A549 (cell line): Measurements from ENCODE around the gene SND1. TPM values are rescaled to one million over a fixed set of nuclear protein-coding genes. Genes with fewer than 3 reads are reported as not detected.
A peak's percentile ranks its signal among the peaks of the same experiment; 100 is the strongest.

ENCODE experiments used
- ATAC-seq, 2 experiments: fragments of 200-7000 bp in 1 of 2; fragments of >200 bp in 1 of 2; cut with Nextera tagmentation in 1 of 2; cut with Tn5 transposase in 1 of 2; 3 replicates each; pipeline versions ENCODE4 v1.8.0 to v1.9.1; 2018 to 2020; ENCODE audit warnings: mild to moderate bottlenecking in 1 of 2, moderate library complexity in 1 of 2
- CTCF ChIA-PET: fragments of 300-600 bp; sonication (Branson Sonifier 250); formaldehyde crosslinking; extraction: SDS; loops from one replicate; lab custom pipeline; 2021; ENCODE audit warnings: antibody characterized with exemption, inconsistent platforms; lab: Yijun Ruan, JAX
- POLR2A ChIA-PET: fragments of 350-600 bp; formaldehyde crosslinking; extraction: SDS; loops from one replicate; lab custom pipeline; 2021; ENCODE audit warnings: antibody characterized with exemption, inconsistent platforms; lab: Yijun Ruan, JAX
- DNase-seq, 2 experiments: peaks; one replicate each; pipeline versions ENCODE4 v3.0.0 to v3.0.0-alpha.2; 2011 to 2016; ENCODE audit warnings: low read depth in 1 of 2, low spot score in 1 of 2
- FAIRE-seq: peaks from 2 replicates; lab custom pipeline; 2011; peaks lifted over from hg19 to GRCh38; lab: Jason Lieb, UNC
- H3K27ac ChIP-seq, 2 experiments: fragments of >200 bp; sonication (Bioruptor Twin); formaldehyde crosslinking; 3 replicates each; pipeline ENCODE4 v1.5.1; 2016 to 2017
- H3K4me1 ChIP-seq: fragments of >200 bp; sonication (Bioruptor Twin); formaldehyde crosslinking; 3 replicates; pipeline ENCODE4 v1.6.1; 2016
- H3K4me2 ChIP-seq: fragments of >200 bp; sonication (Bioruptor Twin); formaldehyde crosslinking; 3 replicates; pipeline ENCODE4 v1.6.1; 2016
- H3K4me3 ChIP-seq: fragments of >200 bp; sonication (Bioruptor Twin); formaldehyde crosslinking; 3 replicates; pipeline ENCODE4 v1.5.1; 2016
- H3K9me3 ChIP-seq: fragments of >200 bp; sonication (Bioruptor Twin); formaldehyde crosslinking; 3 replicates; pipeline ENCODE4 v1.6.1; 2016
- ATOH8 ChIP-seq: fragments of 250-450 bp; sonication (Bioruptor Pico); IDR thresholded peaks from 2 replicates; pipeline ENCODE4 v1.5.0; 2020; ENCODE audit warnings: low read depth, mild to moderate bottlenecking, moderate library complexity
- BCL3 ChIP-seq: fragments of >200 bp; sonication (Bioruptor Twin); formaldehyde crosslinking; IDR thresholded peaks from 3 replicates; pipeline ENCODE4 v1.6.1; 2016
- BHLHE40 ChIP-seq: IDR thresholded peaks from 2 replicates; pipeline ENCODE4 v1.6.1; 2012; ENCODE audit warnings: low read depth, low read length, inconsistent platforms
- CHD4 ChIP-seq: fragments of 200-600 bp; sonication (generic); IDR thresholded peaks from 2 replicates; pipeline ENCODE4 v1.6.1; 2016; ENCODE audit warnings: antibody characterized with exemption, mild to moderate bottlenecking, borderline replicate concordance
- EHF ChIP-seq: fragments of 250-450 bp; sonication (Bioruptor Pico); IDR thresholded peaks from 2 replicates; pipeline ENCODE4 v1.5.0; 2020; ENCODE audit warnings: mild to moderate bottlenecking
- FOSL2 ChIP-seq, 2 experiments: fragments of 450-650 bp in 1 of 2; fragments of >200 bp in 1 of 2; sonication (Bioruptor Twin) in 1 of 2; formaldehyde crosslinking; IDR thresholded peaks; 2 replicates each; pipeline versions ENCODE4 v1.5.0 to v1.6.1; 2016 to 2020; ENCODE audit warnings: mild to moderate bottlenecking in 1 of 2, moderate library complexity in 1 of 2
- MAFK ChIP-seq: fragments of 450-650 bp; IDR thresholded peaks from 2 replicates; pipeline ENCODE4 v1.6.1; 2014; ENCODE audit not compliant: partially characterized antibody
- MAX ChIP-seq: IDR thresholded peaks from 2 replicates; pipeline ENCODE4 v1.6.1; 2012
- MAZ ChIP-seq: fragments of 150-350 bp; IDR thresholded peaks from 2 replicates; pipeline ENCODE4 v1.6.1; 2014; ENCODE audit warnings: antibody characterized with exemption, low read depth, low read length, borderline replicate concordance
- MYC ChIP-seq: IDR thresholded peaks from 2 replicates; pipeline ENCODE4 v1.6.1; 2012; ENCODE audit warnings: mild to moderate bottlenecking, inconsistent platforms, low read length, improper control_type of control experiment, borderline replicate concordance
- NFE2L2 ChIP-seq: fragments of 150-350 bp; conservative IDR thresholded peaks from 2 replicates; pipeline ENCODE4 v1.6.1; 2014; ENCODE audit warnings: low read length
- PHF8 ChIP-seq: fragments of 200-600 bp; sonication (generic); IDR thresholded peaks from 2 replicates; pipeline ENCODE4 v1.6.1; 2016; ENCODE audit warnings: low read depth, mild to moderate bottlenecking, antibody characterized with exemption, moderate library complexity, borderline replicate concordance
- POLR2AphosphoS2 ChIP-seq: conservative IDR thresholded peaks from 2 replicates; pipeline ENCODE4 v1.6.1; 2012; ENCODE audit warnings: low read length, improper control_type of control experiment, inconsistent platforms
- RARB ChIP-seq: fragments of 250-450 bp; sonication (Bioruptor Pico); IDR thresholded peaks from 2 replicates; pipeline ENCODE4 v1.8.0; 2021; ENCODE audit warnings: mild to moderate bottlenecking, moderate library complexity
- RCOR1 ChIP-seq: fragments of 150-350 bp; IDR thresholded peaks from 2 replicates; pipeline ENCODE4 v1.6.1; 2014; ENCODE audit warnings: antibody characterized with exemption, low read length, low read depth
- REST ChIP-seq: fragments of 200-600 bp; sonication (generic); IDR thresholded peaks from 2 replicates; pipeline ENCODE4 v1.6.1; 2016; ENCODE audit warnings: antibody characterized with exemption, mild to moderate bottlenecking, moderate library complexity
- RFX5 ChIP-seq: fragments of 450-650 bp; IDR thresholded peaks from 2 replicates; pipeline ENCODE4 v1.7.1; 2014; ENCODE audit warnings: antibody characterized with exemption, mild to moderate bottlenecking, moderate library complexity
- RNF2 ChIP-seq: fragments of 200-600 bp; sonication (generic); IDR thresholded peaks from 2 replicates; pipeline ENCODE4 v1.6.1; 2016; ENCODE audit warnings: low read depth, mild to moderate bottlenecking, antibody characterized with exemption, moderate library complexity, borderline replicate concordance
- SMC3 ChIP-seq: fragments of >200 bp; sonication (Bioruptor Twin); formaldehyde crosslinking; IDR thresholded peaks from 3 replicates; pipeline ENCODE4 v1.6.1; 2018; ENCODE audit warnings: inconsistent platforms
- TFCP2L1 ChIP-seq: fragments of 250-450 bp; sonication (Bioruptor Pico); IDR thresholded peaks from 2 replicates; pipeline ENCODE4 v1.5.0; 2021; ENCODE audit warnings: mild to moderate bottlenecking
- ZFP36 ChIP-seq: fragments of 450-650 bp; IDR thresholded peaks from 2 replicates; pipeline ENCODE4 v1.6.1; 2014; ENCODE audit warnings: borderline replicate concordance; ENCODE audit not compliant: partially characterized antibody
- ZNF302 ChIP-seq: fragments of 250-450 bp; sonication (Bioruptor Pico); IDR thresholded peaks from 2 replicates; pipeline ENCODE4 v1.9.0; 2021; ENCODE audit warnings: inconsistent platforms, mild to moderate bottlenecking, moderate library complexity
- WGBS: methylation state at CpG from one replicate; pipeline ENCODE4 v1.1.6; 2017; ENCODE audit errors: missing lambda C conversion rate; 5-methylcytosine and 5-hydroxymethylcytosine counted together
- polyA plus RNA-seq, 4 experiments: library from polyadenylated mRNA; depleted of rRNA in 3 of 4; stranded (reverse); fragments of >200 nt; fragmentation: RNase III in 1 of 4; extraction: RNeasy Plus Mini Kit Qiagen cat#74134 plus additional on column Dnase treatment in 1 of 4; gene quantifications; 2 replicates in 3 of 4; 3 replicates in 1 of 4; pipeline ENCODE4 v1.2.3, GENCODE V29; 2011 to 2017

The SND1 gene
- polyA plus RNA-seq, 2 of the 4 experiments (the other 2 are of a cell fraction), result 102 to 138 TPM

GRCh38 chr7:127817466-127817865 lies 165.5 kb downstream of the SND1 start:
- H3K4me3 ChIP-seq, result no peak overlapping the region
- ATAC-seq, result no peak
- no peak overlapping the region for H3K27ac ChIP-seq
- no peak for FAIRE-seq
- WGBS, result over 99% methylated on average over 3 of the region's 3 CpGs
- peaks cover 19% of the 10 kb centered on the region for H3K4me1 ChIP-seq
- no peak for TF ChIP-seq MAX
- no peak for TF ChIP-seq BCL3
- TF ChIP-seq CHD4, result no peak
- no peak for TF ChIP-seq NFE2L2
- no peak for TF ChIP-seq PHF8
- no peak for TF ChIP-seq MYC
- TF ChIP-seq TFCP2L1, result no peak
- TF ChIP-seq RCOR1, result no peak
- TF ChIP-seq ZFP36, result no peak
- no peak for TF ChIP-seq MAFK
- no peak for TF ChIP-seq RFX5
- no peak overlapping the region for H3K4me2 ChIP-seq
- no peaks in the 10 kb centered on the region for H3K9me3 ChIP-seq
- no peak for DNase-seq
- ChIA-PET POLR2A (no interaction called here), CTCF (no interaction called here)

GRCh38 chr7:127818306-127818705 lies 166.3 kb downstream of the SND1 start:
- TF ChIP-seq RARB (CRISPR knock-in tag) (no peak), ZFP36 (no peak), SMC3 (no peak), BHLHE40 (no peak), FOSL2 (IDR thresholded peaks at IDR 0.05) (no peak), FOSL2 (CRISPR knock-in tag; IDR thresholded peaks at IDR 0.05) (no peak)
- CTCF ChIA-PET, result no interaction called here
- DNase-seq (no peak), FAIRE-seq (no peak), ATAC-seq (no peak)
- Histone ChIP-seq H3K27ac (no peak overlapping the region), H3K4me2 (no peak overlapping the region), H3K4me1 (peaks cover 19% of the 10 kb centered on the region), H3K4me3 (no peak overlapping the region), H3K9me3 (no peaks in the 10 kb centered on the region)
- 90% methylated on average over 2 of the region's 2 CpGs for WGBS
- POLR2A ChIA-PET, result no interaction called here

GRCh38 chr7:127819975-127820731 lies 168.2 kb downstream of the SND1 start:
- 61% methylated on average over 4 of the region's 4 CpGs for WGBS
- no peak for FAIRE-seq
- ChIA-PET POLR2A (no interaction called here), CTCF (no interaction called here)
- Histone ChIP-seq H3K9me3 (no peaks in the 10 kb centered on the region), H3K27ac (peak overlapping the region in 1 of 2 experiments; percentile 10; a peak in 1 of 6 replicates), H3K4me3 (no peak overlapping the region), H3K4me1 (peaks cover 19% of the 10 kb centered on the region), H3K4me2 (peak overlapping the region; percentile 37; the same call in 2 of the 3 replicates)
- no peak; a peak in 1 of 6 replicates for ATAC-seq
- TF ChIP-seq FOSL2 (IDR thresholded peaks at IDR 0.05), result no peak
- TF ChIP-seq FOSL2 (CRISPR knock-in tag; IDR thresholded peaks at IDR 0.05), result peak; percentile 60
- TF ChIP-seq EHF (CRISPR knock-in tag), result no peak
- no peak for DNase-seq

GRCh38 chr7:127820732-127821085 lies 168.7 kb downstream of the SND1 start:
- no peak for DNase-seq
- POLR2A ChIA-PET, result no interaction called here

More at GRCh38 chr7:127820732-127821085, 168.7 kb downstream of the SND1 start:
- Histone ChIP-seq H3K4me2 (peak overlapping the region; percentile 37; the same call in 2 of the 3 replicates), H3K9me3 (no peaks in the 10 kb centered on the region), H3K4me3 (no peak overlapping the region), H3K4me1 (peaks cover 19% of the 10 kb centered on the region), H3K27ac (peak overlapping the region in 1 of 2 experiments; percentile 10; a peak in 1 of 6 replicates)
- ATAC-seq, result no peak
- CTCF ChIA-PET, result no interaction called here
- no peak for TF ChIP-seq CHD4
- TF ChIP-seq POLR2AphosphoS2, result no peak
- no peak for TF ChIP-seq RNF2
- TF ChIP-seq ZFP36, result no peak
- TF ChIP-seq RCOR1, result no peak
- TF ChIP-seq RARB (CRISPR knock-in tag), result no peak
- no peak for TF ChIP-seq ATOH8
- no peak for TF ChIP-seq MAZ
- TF ChIP-seq REST, result no peak
- TF ChIP-seq FOSL2 (IDR thresholded peaks at IDR 0.05), result no peak
- TF ChIP-seq FOSL2 (CRISPR knock-in tag; IDR thresholded peaks at IDR 0.05), result no peak
- TF ChIP-seq MAFK, result no peak
- TF ChIP-seq EHF (CRISPR knock-in tag), result no peak
- TF ChIP-seq ZNF302, result no peak
- 95% methylated on average over 2 of the region's 2 CpGs for WGBS
- no peak for FAIRE-seq
